Kidney (tissue), 14 donors: ENCODE measurements around the gene KIAA1614. TPM values are rescaled to one million over a fixed set of nuclear protein-coding genes. Genes with fewer than 3 reads are reported as not detected.

ENCODE experiments used
- DNase-seq, 5 donors: peaks; one replicate each; pipeline ENCODE4 v3.0.0-alpha.2; 2013 to 2020
- FAIRE-seq: peaks from 2 replicates; lab custom pipeline; 2012; peaks lifted over from hg19 to GRCh38; lab: Jason Lieb, UNC
- H3K27ac ChIP-seq, 2 donors: one replicate each; pipeline ENCODE4 v1.7.0; 2013; ENCODE audit warnings: low read depth in 2 of 2, low read length in 2 of 2, inconsistent platforms in 1 of 2
- H3K27me3 ChIP-seq: one replicate; pipeline ENCODE4 v1.7.1; 2013; ENCODE audit warnings: low read length, inconsistent platforms; ENCODE audit not compliant: control insufficient read depth, insufficient read depth
- H3K36me3 ChIP-seq, 3 donors: one replicate each; pipeline versions ENCODE4 v1.7.0 to v1.7.1; 2013; ENCODE audit warnings: low read length in 3 of 3, control low read depth in 1 of 3, inconsistent platforms in 1 of 3; ENCODE audit not compliant: insufficient read depth in 3 of 3, control insufficient read depth in 2 of 3
- H3K4me1 ChIP-seq, 3 donors: one replicate each; pipeline versions ENCODE4 v1.7.0 to v1.7.1; 2013; ENCODE audit warnings: low read length in 3 of 3, inconsistent platforms in 1 of 3, low read depth in 1 of 3; ENCODE audit not compliant: control insufficient read depth in 2 of 3, insufficient read depth in 2 of 3
- H3K4me3 ChIP-seq, 3 donors: one replicate each; pipeline versions ENCODE4 v1.7.0 to v1.8.1; 2013; ENCODE audit warnings: low read length in 3 of 3, control low read depth in 1 of 3, inconsistent platforms in 1 of 3
- H3K9ac ChIP-seq, 3 donors: one replicate each; pipeline versions ENCODE4 v1.7.0 to v1.7.1; 2013; ENCODE audit warnings: low read length in 3 of 3, control low read depth in 1 of 3, inconsistent platforms in 1 of 3
- H3K9me3 ChIP-seq, 3 donors: one replicate each; pipeline versions ENCODE4 v1.7.0 to v1.7.1; 2013; ENCODE audit warnings: low read length in 3 of 3, control low read depth in 1 of 3, inconsistent platforms in 1 of 3; ENCODE audit not compliant: control insufficient read depth in 2 of 3, insufficient read depth in 1 of 3
- CTCF ChIP-seq: IDR thresholded peaks from 3 replicates; pipeline ENCODE4 v1.5.1; 2012; ENCODE audit warnings: mild to moderate bottlenecking, moderate library complexity, borderline replicate concordance; ENCODE audit not compliant: insufficient read depth; ENCODE audit errors: extremely low read depth
- intact Hi-C: fragments of 100-400 bp; cut with DNase I; formaldehyde crosslinking; loops from one replicate; pipeline ENCODE4 v1.11.1; 2022
- polyA plus RNA-seq: library from polyadenylated mRNA; stranded (reverse); fragments of 350-450 nt; fragmentation: Illumina TruSeq; extraction: RNeasy Lipid Tissue Mini Kit (QIAGEN cat#74804); gene quantifications from one replicate; pipeline ENCODE4 v1.2.3, GENCODE V29; 2014; ENCODE audit warnings: low read depth, low replicate concordance; ENCODE audit not compliant: insufficient read depth
- total RNA-seq: library from RNA; stranded (reverse); fragmentation: NEBNext Ultra II Directional; extraction: Animal tissue kit (Norgen Biotek cat#: 25700); gene quantifications from one replicate; pipeline ENCODE4 v1.2.1, GENCODE V29; 2021
- donor health status: control.
- donor health status: control.
- donor health status: control.
- donor health status: control.
- donor health status: control.
- donor health status: DM: yes; HTN: yes; CAD: no.
- donor health status: Normal renal cell carcinoma (clear cell type).

Gene KIAA1614
- total and polyA plus RNA-seq, 2 donors from 2014 or later = 5.4 to 12.3 TPM

GRCh38 chr1:180905927-180906326 is 6.8 kb upstream of the KIAA1614 start:
- H3K4me3 ChIP-seq = no peak overlapping the region
- no peak overlapping the region for H3K27ac ChIP-seq
- intact Hi-C loops = no loop called here
- FAIRE-seq = no peak
- DNase-seq = no peak
- no peak for TF ChIP-seq CTCF
- H3K9ac ChIP-seq = no peak overlapping the region
- peaks cover 0 to 5% (median 5%) of the 10 kb centered on the region in 3 donors for H3K4me1 ChIP-seq
- H3K9me3 ChIP-seq = no peaks in the 10 kb centered on the region
- no peaks in the 10 kb centered on the region for H3K36me3 ChIP-seq
- no peaks in the 10 kb centered on the region for H3K27me3 ChIP-seq

DNA sequence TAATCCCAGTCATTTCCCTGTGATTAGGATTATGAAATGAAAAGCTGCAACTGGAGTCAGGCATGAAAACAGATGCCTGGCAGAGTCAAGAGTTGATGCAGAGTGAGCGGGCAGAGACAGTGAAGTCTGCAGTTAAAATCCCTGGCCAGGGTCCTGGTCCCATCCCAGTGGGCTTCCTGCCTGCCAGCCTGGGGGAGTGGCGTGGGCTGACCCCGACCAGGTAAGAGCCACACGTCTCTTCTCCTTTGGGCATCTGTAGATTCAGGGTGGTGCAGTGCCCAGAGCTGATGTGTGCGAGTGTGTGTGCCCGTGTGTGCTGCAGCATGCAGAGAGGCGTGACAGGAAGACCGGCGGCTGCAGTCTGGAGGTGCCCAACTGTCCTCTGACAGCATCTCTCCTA is 6.2 kb upstream of the KIAA1614 start:
- intact Hi-C loops = no loop called here
- Histone ChIP-seq H3K9me3 (no peaks in the 10 kb centered on the region), H3K4me3 (no peak overlapping the region), H3K27ac (no peak overlapping the region), H3K4me1 (peaks cover 0 to 8% (median 5%) of the 10 kb centered on the region in 3 donors), H3K36me3 (no peaks in the 10 kb centered on the region), H3K9ac (no peak overlapping the region), H3K27me3 (no peaks in the 10 kb centered on the region)
- no peak for FAIRE-seq
- TF ChIP-seq CTCF = no peak
- no peak for DNase-seq

- FAIRE-seq (no peak), DNase-seq (no peak)
- H3K4me3 ChIP-seq = no peak overlapping the region
- intact Hi-C loops = no loop called here
- TF ChIP-seq CTCF = no peak
- H3K27ac ChIP-seq = no peak overlapping the region
- peaks cover 0 to 12% (median 5%) of the 10 kb centered on the region in 3 donors for H3K4me1 ChIP-seq
- no peaks in the 10 kb centered on the region for H3K9me3 ChIP-seq
- no peaks in the 10 kb centered on the region for H3K36me3 ChIP-seq
- H3K27me3 ChIP-seq = no peaks in the 10 kb centered on the region
- H3K9ac ChIP-seq = no peak overlapping the region
Measured at GRCh38 chr1:180907313-180908055, 5.2 kb upstream of the KIAA1614 start.
